Heart left ventricle (tissue), 16 donors: ENCODE measurements around the gene AP2S1. TPM values are rescaled to one million over a fixed set of nuclear protein-coding genes. Genes with fewer than 3 reads are reported as not detected.
"Not testable (repeated sequence)": the region's sequence is repeated elsewhere in the genome, so short reads cannot be mapped to it uniquely, and the experiment has no call there.

ENCODE experiments used
- ATAC-seq, 4 donors: fragments of 200-7000 bp; cut with Tn5 transposase; one replicate each; pipeline ENCODE4 v1.9.1; 2020 to 2022; ENCODE audit warnings: moderate library complexity in 4 of 4, mild to moderate bottlenecking in 3 of 4, moderate number of reproducible peaks in 1 of 4
- DNase-seq, 5 donors: peaks; one replicate each; pipeline ENCODE4 v3.0.0-alpha.2; 2020
- H3K27ac ChIP-seq, 12 donors: fragments of 200-600 bp; sonication (generic) in 4 of 12; one replicate each; pipeline versions ENCODE4 v1.5.0 to v1.8.0; 2016 to 2022; ENCODE audit warnings: mild to moderate bottlenecking in 2 of 12
- H3K27me3 ChIP-seq, 9 donors: fragments of 200-600 bp; sonication (generic) in 2 of 9; one replicate each; pipeline versions ENCODE4 v1.5.1 to v1.8.0; 2016 to 2022; ENCODE audit warnings: mild to moderate bottlenecking in 3 of 9
- H3K36me3 ChIP-seq, 9 donors: fragments of 200-600 bp; sonication (generic) in 2 of 9; one replicate each; pipeline versions ENCODE4 v1.5.0 to v1.8.0; 2018 to 2022; ENCODE audit warnings: mild to moderate bottlenecking in 2 of 9
- H3K4me1 ChIP-seq, 12 donors: fragments of 200-600 bp; sonication (generic) in 4 of 12; one replicate each; pipeline versions ENCODE4 v1.5.0 to v1.8.0; 2016 to 2022; ENCODE audit warnings: mild to moderate bottlenecking in 3 of 12
- H3K4me3 ChIP-seq, 12 donors: fragments of 200-600 bp; sonication (generic) in 4 of 12; one replicate each; pipeline versions ENCODE4 v1.5.0 to v1.8.0; 2017 to 2022; ENCODE audit warnings: mild to moderate bottlenecking in 9 of 12, moderate library complexity in 4 of 12
- H3K9me3 ChIP-seq, 12 donors: fragments of 200-600 bp; sonication (generic) in 4 of 12; one replicate each; pipeline versions ENCODE4 v1.5.0 to v1.8.0; 2016 to 2022; ENCODE audit warnings: mild to moderate bottlenecking in 1 of 12
- CTCF ChIP-seq, 12 donors: fragments of 200-600 bp; sonication (generic) in 4 of 12; IDR thresholded peaks; one replicate each; pipeline versions ENCODE4 v1.5.0 to v1.8.0; 2018 to 2022; ENCODE audit warnings: antibody characterized with exemption in 12 of 12, mild to moderate bottlenecking in 5 of 12
- POLR2A ChIP-seq, 2 donors: fragments of 450-650 bp; IDR thresholded peaks; one replicate each; pipeline ENCODE4 v1.6.1; 2017; ENCODE audit warnings: antibody characterized with exemption in 2 of 2, mild to moderate bottlenecking in 2 of 2, moderate library complexity in 2 of 2
- WGBS, 4 donors: extraction: QIAGEN DNeasy Blood & Tissue Kit in 2 of 4; methylation state at CpG; one replicate each; pipeline versions ENCODE4 v1.1.5 to v1.1.7; 2013 to 2018; 5-methylcytosine and 5-hydroxymethylcytosine counted together
- intact Hi-C, 10 donors: fragments of 100-400 bp; cut with DNase I; formaldehyde crosslinking; loops; one replicate each; pipeline versions ENCODE4 v1.11.1 to v1.14.2; 2022
- polyA plus RNA-seq, 2 donors: library from polyadenylated mRNA; stranded (reverse); fragments of 200-250 nt; gene quantifications; one replicate each; pipeline ENCODE4 v1.2.3, GENCODE V29; 2013
- total RNA-seq, 9 donors: library from RNA; depleted of rRNA in 2 of 9; stranded (reverse); fragments of >200 nt in 2 of 9; fragmentation: NEBNext Ultra II Directional in 3 of 9; extraction: Animal tissue kit (Norgen Biotek cat#: 25700) in 3 of 9; gene quantifications; one replicate each; pipeline versions ENCODE4 v1.1.0 to v1.2.4, GENCODE V29; 2016 to 2023
- donor health status: ischemic (EF 13 %, LVEDD 7.1; RV severe dilation, severe dysfunction).
- donor health status: healthy with polysubstance abuse.
- donor health status: DM: no; HTN: yes; CAD: no.
- donor health status: DM: no; HTN: no; CAD: no.
- donor health status: ischemic (EF 25% LVEDD 6.9; RV normal size, moderate dysfunction).
- donor health status: ischemic (EF 25% LVEDD 5.7; RV mildly dilated, moderate dysfunction).
- donor health status: healthy.
- donor health status: DM: yes; HTN: yes; CAD: no.
- donor health status: ischemic (EF 35%, LVEDD 5.7; RV mildly dilated, moderate dysfunction).
- donor health status: nonischemic (EF 11% LVEDD 7.7; RV severe dilation, severe dysfunction).
- donor health status: DM: yes; HTN: yes; CAD: no.
- donor health status: PGD.
- donor health status: ischemic (EF 29% LVEDD 5.4; RV normal size, mild dysfunction).
- donor health status: nonischemic (EF 23%, LVEDD 6.1; RV moderate dilation, normal function).

AP2S1 gene
- total and polyA plus RNA-seq, 11 donors: 75.3 to 166 (median 84.9) TPM

DNA sequence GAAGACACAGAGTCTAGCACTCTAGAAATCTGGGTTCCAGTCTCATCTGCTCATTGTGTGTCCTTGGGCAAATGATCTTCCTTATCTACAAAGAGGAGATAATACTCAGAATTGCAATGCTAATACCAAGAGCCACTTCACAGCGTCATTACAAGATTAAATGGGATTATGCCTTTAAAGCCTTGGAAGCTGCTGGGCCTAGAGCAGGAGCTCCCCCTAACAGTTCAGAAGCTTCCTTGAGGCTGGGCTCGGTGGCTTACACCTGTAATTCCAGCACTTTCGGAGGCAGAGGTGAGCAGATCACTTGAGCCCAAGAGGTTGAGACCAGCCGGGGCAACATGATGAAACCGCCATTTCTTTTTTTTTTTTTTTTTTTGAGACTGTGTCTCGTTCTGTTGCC lies 27.6 kb downstream of the AP2S1 start:
- Histone ChIP-seq H3K9me3 (no peaks in the 10 kb centered on the region), H3K27me3 (no peaks in the 10 kb centered on the region), H3K36me3 (no peaks in the 10 kb centered on the region), H3K4me3 (no peak overlapping the region), H3K27ac (peak overlapping the region in 1 of 12 donors; percentile 1), H3K4me1 (peaks cover 0 to 37% (median 0%) of the 10 kb centered on the region in 12 donors)
- 86 to 92% (median 88%) methylated on average over 6 of the region's 6 CpGs for WGBS, 4 donors
- TF ChIP-seq POLR2A (IDR thresholded peaks at IDR 0.05) (no peak), CTCF (IDR thresholded peaks at IDR 0.05) (no peak)
- no peak for ATAC-seq
- intact Hi-C loops: loop anchor here in 1 of 10 donors (5.0 kb wide), 1 partner anchor 61 kb away; no protein-coding TSS in a partner anchor
- no peak for DNase-seq

DNA sequence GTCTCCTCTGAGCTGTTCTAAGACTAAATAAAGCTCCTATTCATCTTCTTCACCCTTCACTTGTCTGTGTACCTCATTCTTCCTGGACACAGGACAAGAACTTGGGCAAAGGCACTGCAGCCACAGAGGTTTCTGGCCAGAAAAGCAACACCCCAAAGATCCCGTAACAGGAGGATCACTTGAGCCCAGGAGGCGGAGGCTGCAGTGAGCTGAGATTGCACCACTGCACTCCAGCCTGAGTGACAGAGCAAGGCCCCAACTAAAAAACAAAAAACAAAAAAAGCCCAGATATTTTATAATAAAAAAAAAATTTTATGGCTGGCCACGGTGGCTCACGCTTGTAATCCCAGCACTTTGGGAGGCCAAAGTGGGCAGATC lies 28.2 kb downstream of the AP2S1 start:
- H3K36me3 ChIP-seq, H3K4me3 ChIP-seq, H3K9me3 ChIP-seq, ATAC-seq, DNase-seq, H3K27me3 ChIP-seq: not testable (repeated sequence)
- H3K27ac ChIP-seq: peak overlapping the region in 1 of 12 donors; percentile 57
- peaks cover 0 to 37% (median 0%) of the 10 kb centered on the region in 12 donors for H3K4me1 ChIP-seq
- intact Hi-C loops: loop anchor here in 1 of 10 donors (5.0 kb wide), 1 partner anchor 60 kb away; no protein-coding TSS in a partner anchor
- WGBS, 4 donors: 92 to 97% (median 94%) methylated on average over 4 of the region's 4 CpGs

GRCh38 chr19:46821512-46822409 lies 28.9 kb downstream of the AP2S1 start:
- Histone ChIP-seq H3K27ac (peak overlapping the region in 1 of 12 donors; percentile 57), H3K27me3 (no peaks in the 10 kb centered on the region), H3K36me3 (no peaks in the 10 kb centered on the region), H3K4me1 (peaks cover 0 to 37% (median 0%) of the 10 kb centered on the region in 12 donors), H3K9me3 (no peaks in the 10 kb centered on the region), H3K4me3 (peak overlapping the region in 1 of 12 donors; percentile 1)
- TF ChIP-seq POLR2A (IDR thresholded peaks at IDR 0.05): no peak
- TF ChIP-seq CTCF (IDR thresholded peaks at IDR 0.05): no peak
- intact Hi-C loops: loop anchor here in 1 of 10 donors (5.0 kb wide), 1 partner anchor 59 kb away; no protein-coding TSS in a partner anchor
- DNase-seq (peak in 2 of 5 donors; percentile 49 to 73), ATAC-seq (peak in 3 of 4 donors; percentile 33 to 62 (median 45))
- WGBS, 4 donors: 76 to 87% (median 81%) methylated on average over 11 to 18 of the region's 18 CpGs

GRCh38 chr19:46818812-46819211 lies 31.8 kb downstream of the AP2S1 start:
- Histone ChIP-seq H3K9me3 (no peaks in the 10 kb centered on the region), H3K4me1 (peaks cover 0 to 25% (median 3%) of the 10 kb centered on the region in 12 donors), H3K4me3 (no peak overlapping the region), H3K27ac (no peak overlapping the region), H3K36me3 (no peaks in the 10 kb centered on the region), H3K27me3 (no peaks in the 10 kb centered on the region)
- intact Hi-C loops: no loop called here
- TF ChIP-seq POLR2A (IDR thresholded peaks at IDR 0.05): no peak
- TF ChIP-seq CTCF (IDR thresholded peaks at IDR 0.05): no peak
- DNase-seq (no peak), ATAC-seq (no peak)
- WGBS, 4 donors: 91 to 97% (median 91%) methylated on average over 2 of the region's 2 CpGs
